ENCODE results near the gene RPS6KA2. TPM values are rescaled to one million over a fixed set of nuclear protein-coding genes. Genes with fewer than 3 reads are reported as not detected.

Gene RPS6KA2
- total and polyA plus RNA-seq, 2 donors (not counting 3 experiments of a cell fraction or from before 2014, with no cell fraction given): 54.5 to 75.8 TPM

- Histone ChIP-seq H3K9me1 (replicated peaks; ENCODE audit: control insufficient read depth, extremely low read depth, insufficient read depth, low read length) (no peaks in the 10 kb centered on the region), H3K36me3 (ENCODE audit: control insufficient read depth in 2 of 2, extremely low read depth in 1 of 2, insufficient read depth in 2 of 2, low read length in 2 of 2) (peaks cover 0 to 18% of the 10 kb centered on the region in 2 experiments), H3K9ac (replicated peaks; ENCODE audit: extremely low read depth, insufficient read depth, low read length) (no peak overlapping the region), H3K79me2 (ENCODE audit: control insufficient read depth, insufficient read depth, low read length) (no peaks in the 10 kb centered on the region), H3K4me3 (replicated peaks in 1 of 3; ENCODE audit: insufficient read depth in 1 of 3, low read depth in 1 of 3, low read length in 3 of 3) (no peak overlapping the region), H3K27ac (ENCODE audit: insufficient read depth, low read depth, low read length) (no peak overlapping the region), H3K9me3 (replicated peaks; ENCODE audit: control insufficient read depth, insufficient read depth, low read length) (no peaks in the 10 kb centered on the region), H3K4me1 (ENCODE audit: control insufficient read depth, extremely low read depth, insufficient read depth, low read length) (peaks cover 6% of the 10 kb centered on the region), H2AFZ (ENCODE audit: low read depth, low read length) (no peak overlapping the region), H3K27me3 (ENCODE audit: control insufficient read depth in 2 of 2, insufficient read depth in 2 of 2, low read length in 2 of 2) (no peaks in the 10 kb centered on the region), H3K4me2 (ENCODE audit: insufficient read depth, low read length) (no peak overlapping the region), H4K20me1 (replicated peaks; ENCODE audit: control insufficient read depth, extremely low read depth, insufficient read depth, low read length) (no peaks in the 10 kb centered on the region)
- POLR2A ChIA-PET: no interaction called here
- dilution Hi-C loops (cut with MboI; ENCODE audit: extremely low pct_ligation_motif_present, low sequenced_read_pairs): no loop called here
- no peak for DNase-seq (ENCODE audit: low read depth, low spot score)
- CTCF ChIA-PET: no interaction called here
- TF ChIP-seq FOS (IDR thresholded peaks at IDR 0.05; ENCODE audit: borderline replicate concordance, insufficient read depth, low read length): no peak
- no peak for TF ChIP-seq JUN (IDR thresholded peaks at IDR 0.05; ENCODE audit: borderline replicate concordance, insufficient read depth, insufficient read length, low read depth)
- TF ChIP-seq MAX (IDR thresholded peaks at IDR 0.05; ENCODE audit: insufficient read depth, insufficient read length): no peak
- no peak for TF ChIP-seq POLR2AphosphoS5 (IDR thresholded peaks at IDR 0.05; ENCODE audit: insufficient read depth, low read depth, low read length)
- TF ChIP-seq GATA2 (IDR thresholded peaks at IDR 0.05; ENCODE audit: insufficient read depth, insufficient read length, low read depth, low read length): no peak
- TF ChIP-seq MYC (IDR thresholded peaks at IDR 0.05; ENCODE audit: low read depth, low read length): no peak
- no peak for TF ChIP-seq EZH2 (IDR thresholded peaks at IDR 0.05; ENCODE audit: borderline replicate concordance, low read depth, low read length, severe bottlenecking)
- no peak for TF ChIP-seq POLR2A (IDR thresholded peaks at IDR 0.05; ENCODE audit: low read depth, low read length)
- no peak for TF ChIP-seq CTCF (IDR thresholded peaks at IDR 0.05; ENCODE audit: extremely low read depth in 1 of 2, insufficient read depth in 1 of 2, low read depth in 1 of 2, low read length in 2 of 2)
- no peak for FAIRE-seq
- no TSS peak for BruUV-seq (replicated peaks)
- intact Hi-C loops (cut with micrococcal nuclease): no loop called here
Measured at GRCh38 chr6:166462461-166463135, 164.5 kb downstream of the RPS6KA2 start.

Measured in endothelial cell of umbilical vein (primary cell).